LHCN-M2 (cell line): ENCODE measurements around the gene LINGO3. TPM values are rescaled to one million over a fixed set of nuclear protein-coding genes. Genes with fewer than 3 reads are reported as not detected.
"Not testable (repeated sequence)": the region's sequence is repeated elsewhere in the genome, so short reads cannot be mapped to it uniquely, and the experiment has no call there.

Source experiments
- DNase-seq: peaks from one replicate; pipeline ENCODE4 v3.0.0-alpha.2; 2012; ENCODE audit warnings: low read depth
- total RNA-seq: library from RNA; depleted of rRNA; stranded (reverse); fragments of >200 nt; gene quantifications from 2 replicates; pipeline ENCODE4 v1.2.3, GENCODE V29; 2014

The LINGO3 gene
- total RNA-seq, 1 experiment from 2014 or later: not detected

DNA sequence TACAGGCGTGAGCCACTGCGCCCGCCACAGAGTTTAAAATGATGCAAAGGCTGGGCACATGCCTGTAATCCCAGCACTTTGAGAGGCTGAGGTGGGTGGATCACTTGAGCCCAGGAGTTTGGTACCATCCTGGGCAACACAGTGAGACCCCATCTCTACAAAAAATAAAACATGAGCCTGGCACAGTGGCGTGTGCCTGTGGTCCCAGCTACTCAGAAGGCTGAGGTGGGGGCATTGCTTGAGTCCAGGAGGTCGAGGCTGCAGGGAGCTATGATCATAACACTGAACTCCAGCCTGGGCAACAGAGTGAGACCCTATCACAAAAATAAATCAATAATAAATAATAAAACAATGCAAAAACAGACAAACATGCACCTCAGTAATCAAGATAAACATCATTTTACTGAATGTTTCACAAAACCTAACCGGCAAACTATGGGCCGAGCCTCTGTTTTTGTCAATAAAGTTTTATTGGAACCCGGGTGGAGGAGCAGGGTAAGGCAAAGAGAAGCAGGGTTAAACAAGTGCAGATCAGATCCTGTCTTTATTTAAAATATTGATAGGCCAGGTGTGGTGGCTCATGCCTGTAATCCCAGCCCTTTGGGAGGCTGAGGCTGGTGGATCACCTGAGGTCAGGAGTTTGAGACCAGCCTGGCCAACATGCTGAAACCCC lies 24.0 kb downstream of the LINGO3 start:
- DNase-seq: no peak

DNA sequence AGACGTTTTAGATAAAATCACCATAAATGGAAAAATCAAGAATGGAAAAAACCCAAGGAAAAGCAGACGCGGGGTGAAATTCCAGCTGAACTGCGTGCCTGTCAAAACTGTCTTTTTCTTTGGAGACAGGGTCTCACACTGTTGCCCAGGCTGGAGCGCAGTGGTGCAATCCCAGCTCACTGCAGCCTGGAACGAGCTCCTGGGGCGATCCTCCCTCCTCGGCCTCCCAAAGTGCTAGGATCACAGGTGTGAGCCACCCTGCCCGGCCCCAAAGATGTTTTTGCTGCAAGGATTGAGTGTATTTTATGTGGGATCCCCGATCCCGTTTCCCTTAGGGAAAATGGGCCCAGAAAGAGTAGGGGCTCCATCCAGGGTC lies 25.1 kb downstream of the LINGO3 start:
- no peak for DNase-seq

DNA sequence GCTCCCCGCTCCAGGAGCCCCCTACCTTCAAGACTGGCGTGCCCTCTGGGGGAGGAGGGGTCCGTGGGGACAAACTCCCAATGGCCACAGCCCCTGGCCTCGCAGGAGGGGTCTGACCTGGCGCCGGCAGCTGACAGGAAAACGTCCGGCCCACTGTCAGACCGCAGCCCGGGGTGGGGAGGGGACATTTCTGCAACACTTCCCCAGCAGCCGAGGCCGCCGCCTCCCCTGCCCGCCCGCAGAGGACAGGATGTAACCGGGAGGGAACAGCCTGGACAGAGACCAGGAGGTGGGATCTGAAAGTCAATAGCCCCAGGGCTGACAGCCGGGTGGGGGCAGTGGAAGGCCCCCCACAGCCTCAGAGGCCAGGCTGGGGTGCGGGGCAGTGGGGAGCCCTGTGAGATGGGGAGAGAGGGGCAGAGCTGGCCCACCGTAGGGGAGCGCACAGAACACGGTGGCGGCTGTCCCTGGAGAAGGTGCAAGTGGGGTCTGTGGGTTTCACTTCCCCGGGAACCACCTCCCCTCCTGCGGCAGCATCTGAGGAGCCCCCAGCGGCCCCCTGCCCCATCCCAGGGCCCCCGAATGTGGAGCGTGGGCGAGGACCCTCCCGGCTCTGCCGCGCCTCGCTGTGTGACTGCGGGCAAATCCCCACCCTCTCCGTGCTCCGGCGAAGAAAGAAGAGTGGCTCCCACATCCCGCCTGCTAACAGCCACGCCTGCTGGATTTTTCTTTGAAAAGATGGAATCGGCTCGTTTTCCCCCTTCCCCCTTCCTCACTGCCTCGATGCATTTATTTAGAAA lies 25.7 kb downstream of the LINGO3 start, which contains the start of gene PEAK3:
Gene PEAK3, minus strand, starts transcription at position 114 of the 800 bp plus-strand sequence. CDS start 1,244 bp downstream, outside the sequence.
- peak; percentile 40 for DNase-seq

DNA sequence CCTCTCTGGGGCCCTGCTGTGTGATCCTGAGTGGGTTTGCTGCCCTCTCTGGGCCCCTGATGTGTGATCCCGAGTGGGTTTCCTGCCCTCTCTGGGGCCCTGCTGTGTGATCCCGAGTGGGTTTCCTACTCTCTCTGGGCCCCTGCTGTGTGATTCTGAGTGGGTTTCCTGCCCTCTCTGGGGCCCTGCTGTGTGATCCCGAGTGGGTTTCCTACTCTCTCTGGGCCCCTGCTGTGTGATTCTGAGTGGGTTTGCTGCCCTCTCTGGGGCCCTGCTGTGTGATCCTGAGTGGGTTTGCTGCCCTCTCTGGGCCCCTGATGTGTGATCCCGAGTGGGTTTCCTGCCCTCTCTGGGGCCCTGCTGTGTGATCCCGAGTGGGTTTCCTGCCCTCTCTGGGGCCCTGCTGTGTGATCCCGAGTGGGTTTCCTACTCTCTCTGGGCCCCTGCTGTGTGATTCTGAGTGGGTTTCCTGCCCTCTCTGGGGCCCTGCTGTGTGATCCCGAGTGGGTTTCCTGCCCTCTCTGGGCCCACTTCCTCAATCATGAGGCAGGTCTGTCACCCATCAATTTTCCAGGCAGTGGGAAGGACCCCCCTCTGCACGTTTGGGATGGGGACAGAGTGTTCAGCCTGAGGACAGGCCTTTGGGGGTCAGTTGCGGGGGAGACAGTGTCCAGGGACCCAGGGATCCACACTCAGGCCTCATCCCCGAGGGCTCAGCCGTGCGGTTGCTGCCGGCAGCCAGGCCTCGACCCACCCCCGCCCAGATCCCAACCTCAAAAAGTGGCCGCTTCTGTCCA lies 26.5 kb downstream of the LINGO3 start:
- not testable (repeated sequence) for DNase-seq

DNA sequence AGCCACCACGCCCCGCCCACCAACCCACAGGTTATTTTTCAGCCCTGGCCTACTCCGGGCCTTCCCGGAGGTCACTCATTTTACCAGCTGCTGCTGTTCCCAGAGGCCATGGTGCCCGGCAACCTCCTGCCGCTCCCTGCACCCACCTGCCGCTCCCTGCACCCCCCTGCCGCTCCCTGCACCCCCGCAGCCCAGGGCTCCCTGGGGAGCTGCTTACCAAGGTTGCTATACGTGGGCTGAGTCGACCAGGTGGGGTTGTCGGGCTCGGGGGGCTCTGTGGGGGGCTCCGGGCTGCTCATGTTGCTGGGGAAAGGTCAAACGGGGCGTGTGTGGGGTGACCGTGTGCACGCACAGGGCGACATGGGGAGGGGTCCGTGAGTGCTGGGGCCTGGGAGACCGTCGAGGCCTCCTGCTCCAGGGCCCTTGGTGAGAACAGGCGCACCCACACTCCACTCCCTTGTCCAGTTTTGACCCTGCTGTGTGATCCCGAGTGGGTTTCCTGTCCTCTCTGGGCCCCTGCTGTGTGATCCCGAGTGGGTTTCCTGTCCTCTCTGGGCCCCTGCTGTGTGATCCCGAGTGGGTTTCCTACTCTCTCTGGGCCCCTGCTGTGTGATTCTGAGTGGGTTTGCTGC lies 27.2 kb downstream of the LINGO3 start:
- no peak for DNase-seq

DNA sequence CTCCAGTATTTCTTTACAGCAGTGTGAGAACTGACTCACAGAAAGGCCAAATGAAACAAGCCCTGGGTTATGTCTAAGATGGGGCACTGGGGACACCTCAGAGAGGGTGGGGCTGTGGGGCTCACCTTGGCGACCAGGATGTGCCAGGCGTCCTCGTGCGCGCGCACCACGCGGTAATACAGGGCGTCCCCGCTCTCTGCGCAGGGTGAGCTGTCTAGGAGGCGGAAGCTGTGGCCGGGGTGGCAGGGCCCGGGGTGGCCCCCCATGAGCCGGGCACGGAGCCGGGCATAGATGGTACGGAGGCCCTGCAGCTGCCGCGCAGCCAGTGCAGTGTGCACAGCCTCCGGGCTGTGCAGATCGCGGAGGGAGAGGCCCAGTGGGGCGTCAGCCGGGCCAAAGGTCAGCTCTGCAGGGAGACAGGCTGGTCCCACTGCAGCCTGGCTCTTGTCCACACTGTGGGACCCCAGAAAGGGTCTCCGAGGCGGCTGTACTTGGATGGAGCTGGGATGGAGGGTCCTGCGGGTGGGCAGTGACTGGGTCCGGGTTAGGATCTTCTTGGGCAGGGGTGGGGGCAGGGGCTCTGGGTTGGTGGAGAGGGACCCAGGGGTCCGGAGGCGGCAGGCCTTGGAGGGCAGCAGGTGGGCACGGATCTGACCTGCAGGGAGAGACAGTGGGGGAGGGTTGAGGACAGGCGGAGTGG lies 29.3 kb downstream of the LINGO3 start:
- DNase-seq: no peak

DNA sequence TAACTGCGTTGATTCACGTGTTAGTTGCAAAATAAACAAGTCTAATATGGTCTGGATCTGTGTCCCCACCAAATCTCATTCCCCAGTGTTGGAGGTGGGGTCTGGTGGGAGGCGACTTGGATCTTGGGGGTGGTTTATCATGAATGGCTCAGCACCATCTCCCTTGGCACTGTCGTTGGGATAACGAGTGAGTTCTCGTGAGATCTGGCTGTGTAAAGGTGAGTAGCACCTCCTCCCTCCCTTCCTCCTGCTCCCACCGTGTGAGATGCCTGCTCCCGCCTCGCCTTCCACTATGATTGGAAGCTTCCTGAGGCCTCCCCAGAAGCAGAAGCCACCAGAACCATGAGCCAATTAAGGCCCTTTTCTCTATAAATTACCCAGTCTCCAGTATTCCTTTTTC lies 30.8 kb downstream of the LINGO3 start:
- DNase-seq: no peak

DNA sequence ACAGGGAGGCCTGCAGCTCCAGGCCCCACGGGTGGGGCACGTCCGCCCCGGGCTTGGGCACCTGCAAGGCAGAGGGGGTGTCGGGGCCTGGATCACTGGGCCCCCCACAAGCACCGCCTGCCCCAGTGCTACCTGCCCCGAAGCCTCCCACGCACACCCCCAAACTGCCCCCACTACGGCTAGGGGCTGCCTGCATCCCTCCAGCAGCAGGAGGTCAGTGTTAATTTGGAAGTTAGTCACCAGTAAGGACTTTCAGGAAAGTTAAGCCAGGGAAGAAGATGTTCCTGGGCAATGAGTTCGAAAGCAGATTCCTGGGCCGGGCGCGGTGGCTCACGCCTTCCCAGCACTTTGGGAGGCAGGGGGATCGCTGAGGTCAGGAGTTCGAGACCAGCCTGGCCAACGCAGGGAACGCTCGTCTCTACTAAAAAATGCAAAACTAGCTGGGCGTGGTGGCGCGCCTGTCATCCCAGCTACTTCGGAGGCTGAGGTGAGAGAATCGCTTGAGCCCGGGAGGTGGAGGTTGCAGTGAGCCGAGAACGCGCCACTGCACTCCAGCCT lies 31.4 kb downstream of the LINGO3 start:
- DNase-seq: no peak

DNA sequence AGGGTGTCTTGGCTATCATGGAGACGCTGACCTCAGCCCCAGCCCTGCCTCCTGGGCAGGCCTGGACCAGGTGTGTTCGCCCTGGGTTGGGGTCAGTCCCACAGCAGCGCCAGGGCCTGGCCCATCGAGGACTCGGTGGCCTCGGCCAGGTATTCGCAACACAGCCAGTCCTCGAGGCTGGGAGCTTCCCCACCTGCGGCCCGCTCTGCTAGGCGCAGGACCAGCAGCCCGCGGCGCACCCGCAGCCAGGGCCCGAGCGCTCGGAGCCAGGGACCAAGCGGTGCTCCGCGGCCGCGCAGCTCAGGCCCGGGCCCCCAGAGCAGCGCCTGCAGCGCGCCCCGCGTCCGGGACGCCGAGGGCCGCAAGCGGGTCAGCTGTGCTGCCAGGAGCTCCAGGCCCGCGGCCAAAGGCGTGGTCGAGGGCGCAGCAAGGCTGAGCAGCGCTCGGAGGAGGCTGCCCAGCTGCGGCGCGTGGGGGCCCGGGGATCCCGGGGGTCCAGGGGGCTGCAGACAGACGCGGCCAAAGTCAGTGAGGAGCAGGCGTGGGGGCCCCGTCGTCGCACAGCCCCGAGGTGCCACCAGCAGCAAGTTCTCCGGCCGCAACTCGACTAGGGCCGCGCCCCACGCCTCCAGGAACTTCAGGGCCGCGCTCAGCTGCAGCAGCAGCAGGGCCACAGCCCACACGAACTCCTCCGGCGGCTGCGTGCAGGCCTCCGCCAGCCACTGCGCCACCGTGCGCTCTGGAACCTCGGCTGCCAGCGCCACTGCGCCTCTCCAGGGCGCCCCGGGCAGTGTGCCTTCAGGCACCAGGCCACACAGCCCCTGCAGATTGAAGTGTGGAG lies 32.1 kb downstream of the LINGO3 start:
- no peak for DNase-seq

DNA sequence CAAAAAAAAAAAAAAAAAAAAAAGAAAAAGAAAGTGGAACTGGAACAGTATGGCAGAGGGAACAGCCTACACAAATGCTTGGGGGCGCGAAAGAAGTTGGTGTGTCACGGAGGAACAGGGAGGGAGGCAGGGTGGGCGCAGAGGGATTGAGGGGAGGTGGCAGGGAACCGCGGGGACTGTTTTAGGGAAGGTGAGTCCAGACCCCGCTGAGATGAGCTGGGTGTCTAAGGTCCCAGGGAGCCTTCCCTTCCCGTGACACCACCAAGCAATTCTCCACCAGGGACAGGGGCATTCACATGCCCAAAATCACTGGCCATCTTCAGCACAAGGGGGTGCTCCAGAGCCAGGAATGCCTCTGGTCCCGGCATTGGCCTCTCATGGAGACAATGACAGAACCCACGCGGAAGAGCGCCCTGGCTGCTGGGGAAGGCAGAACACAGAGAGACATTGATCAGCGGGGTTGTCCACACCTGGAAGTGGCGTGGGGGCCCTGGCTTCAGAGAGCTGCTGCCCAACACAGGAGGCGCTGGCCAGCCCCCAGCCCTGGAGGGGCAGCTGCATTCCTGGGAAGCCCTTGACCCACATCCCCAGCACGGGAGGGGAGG lies 32.9 kb downstream of the LINGO3 start:
- peak; percentile 65 for DNase-seq

DNA sequence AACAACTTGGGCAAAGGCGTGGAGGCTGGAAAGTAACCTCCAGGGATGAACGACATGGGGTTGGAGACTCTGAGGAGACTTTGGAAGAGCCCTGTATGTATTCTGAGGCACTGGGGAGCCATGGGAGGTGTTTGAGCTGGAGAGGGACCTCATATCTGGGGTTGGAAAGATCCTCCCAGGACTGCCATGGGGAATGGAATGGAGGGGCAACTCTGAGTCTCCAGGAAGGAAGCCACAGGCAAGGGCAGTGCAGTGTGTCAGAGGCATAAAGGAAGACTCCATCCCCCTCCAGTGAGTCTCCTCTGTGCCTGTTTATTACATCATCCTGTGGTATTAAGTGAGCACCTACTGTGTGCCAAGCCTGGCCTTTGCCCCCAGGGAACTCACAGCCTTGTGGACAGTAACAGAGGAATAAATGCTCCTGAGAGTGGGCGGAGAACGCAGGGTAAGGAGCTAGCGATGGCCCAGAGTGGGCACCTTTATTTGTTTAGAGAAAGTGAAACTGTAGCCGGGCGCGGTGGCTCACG lies 33.7 kb downstream of the LINGO3 start:
- no peak for DNase-seq

DNA sequence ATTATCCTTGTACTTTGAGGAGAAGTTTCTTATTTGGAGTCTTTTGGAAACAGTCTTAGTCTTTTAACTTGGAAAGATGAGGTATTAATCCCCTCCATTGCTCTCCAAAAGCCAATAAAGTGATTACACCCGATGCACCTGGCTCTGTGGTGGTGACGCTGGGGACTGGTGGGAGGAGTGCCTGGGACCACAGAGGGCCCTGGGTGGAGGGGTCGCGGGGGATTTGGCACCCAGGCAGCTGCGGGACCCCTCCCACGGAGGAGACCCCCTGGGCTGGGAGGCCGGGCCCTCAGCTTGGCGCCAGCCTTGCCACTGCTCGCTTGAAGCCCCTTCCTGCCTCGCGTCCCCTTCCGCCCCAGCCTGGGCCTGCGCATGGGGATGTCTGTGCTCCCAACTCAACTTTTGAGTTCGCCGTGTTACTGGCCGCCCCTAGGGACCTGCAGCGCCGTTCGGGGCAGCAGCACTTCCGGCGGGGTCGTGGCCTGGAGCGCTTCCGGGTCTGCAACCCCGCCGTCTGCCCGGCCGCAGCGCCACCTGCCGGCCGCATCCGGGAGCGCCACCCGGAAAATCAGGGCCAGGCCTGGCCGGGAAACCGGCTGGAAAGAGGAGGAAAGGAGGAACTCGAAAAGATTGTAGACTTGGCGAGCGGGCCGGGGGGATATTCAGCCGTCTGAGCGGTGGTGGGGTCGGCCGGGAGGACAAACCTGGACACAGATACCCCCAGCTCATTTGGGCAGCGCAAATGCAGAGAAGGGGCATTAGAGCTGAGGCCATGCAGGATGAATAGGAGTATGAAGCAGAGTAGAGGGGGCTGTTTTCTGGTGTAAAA lies 34.4 kb downstream of the LINGO3 start:
- DNase-seq: peak; percentile 82

DNA sequence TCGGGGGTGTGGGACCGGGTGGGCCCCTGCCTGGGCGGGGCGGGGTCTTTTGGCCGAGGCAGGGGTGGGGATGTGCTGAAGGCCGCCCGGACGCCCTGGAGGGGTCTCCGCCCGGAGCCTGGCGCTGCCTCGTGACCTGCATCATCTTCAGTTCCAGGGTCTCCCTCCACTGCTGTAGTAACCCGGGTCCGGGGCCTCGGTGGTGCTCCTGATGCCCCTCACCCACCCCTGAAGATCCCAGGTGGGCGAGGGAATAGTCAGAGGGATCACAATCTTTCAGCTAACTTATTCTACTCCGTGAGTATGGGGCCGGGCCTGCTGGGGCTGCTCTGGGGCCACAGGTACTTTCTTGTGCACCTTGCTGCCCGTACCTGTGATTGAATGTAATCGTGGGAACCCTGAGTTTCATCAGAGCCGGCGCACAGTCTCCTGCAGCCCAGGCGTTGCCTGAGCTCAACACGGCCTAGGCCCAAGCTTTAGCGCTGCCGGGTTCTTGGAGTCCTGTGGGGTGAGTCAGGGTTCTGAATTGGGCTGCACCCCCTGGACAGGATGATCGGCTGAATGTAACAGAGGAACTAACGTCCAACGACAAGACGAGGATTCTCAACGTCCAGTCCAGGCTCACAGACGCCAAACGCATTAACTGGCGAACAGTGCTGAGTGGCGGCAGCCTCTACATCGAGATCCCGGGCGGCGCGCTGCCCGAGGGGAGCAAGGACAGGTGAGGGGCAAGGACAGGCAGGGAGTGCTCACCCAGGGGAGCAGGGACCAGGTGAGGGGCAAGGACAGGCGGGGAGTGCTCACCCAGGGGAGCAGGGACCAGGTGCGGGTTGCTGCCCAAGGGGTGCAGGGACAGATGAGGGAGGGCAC lies 36.5 kb downstream of the LINGO3 start:
- DNase-seq: peak; percentile 88

DNA sequence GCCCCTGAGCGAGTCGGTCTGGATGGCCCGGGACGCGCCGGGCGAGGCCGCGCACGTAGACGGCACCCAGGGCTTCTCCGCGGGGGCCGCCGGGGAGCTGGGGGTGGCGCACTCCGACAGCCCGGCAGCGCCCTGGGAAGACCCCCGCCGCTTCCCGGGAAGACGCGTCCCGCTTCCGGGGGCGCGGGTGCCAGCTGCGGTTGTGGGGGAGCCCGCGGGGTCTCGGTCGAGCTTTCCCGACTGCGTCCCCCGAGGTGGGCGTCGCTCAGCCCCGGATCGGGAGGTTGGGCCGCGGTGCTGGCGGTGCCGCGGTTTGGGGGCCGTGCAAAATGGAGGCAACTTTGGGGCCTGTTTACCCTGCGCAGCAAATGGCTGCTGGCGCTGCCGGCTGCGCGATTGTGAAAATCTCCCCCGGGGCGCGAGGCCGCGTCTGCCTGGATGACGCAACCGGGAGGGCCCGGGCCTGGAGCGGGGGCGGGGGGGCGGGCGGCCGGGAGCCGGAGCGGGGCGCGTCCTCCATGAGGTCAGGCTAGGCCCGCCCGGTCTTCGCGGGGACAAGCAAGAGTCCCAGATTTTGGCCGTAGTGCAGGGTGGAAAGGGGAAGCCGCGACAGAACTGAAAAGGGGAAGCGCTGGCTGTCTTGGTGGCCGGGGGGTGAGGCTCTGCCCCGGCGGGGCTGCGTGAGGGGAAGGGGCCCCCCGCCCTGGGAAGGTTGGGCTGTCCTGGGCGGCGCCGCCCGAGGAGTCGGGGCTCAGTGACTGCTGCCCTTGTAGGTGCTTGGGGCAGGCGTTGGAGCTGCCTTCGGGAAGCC lies 37.3 kb downstream of the LINGO3 start:
- peak; percentile 79 for DNase-seq

DNA sequence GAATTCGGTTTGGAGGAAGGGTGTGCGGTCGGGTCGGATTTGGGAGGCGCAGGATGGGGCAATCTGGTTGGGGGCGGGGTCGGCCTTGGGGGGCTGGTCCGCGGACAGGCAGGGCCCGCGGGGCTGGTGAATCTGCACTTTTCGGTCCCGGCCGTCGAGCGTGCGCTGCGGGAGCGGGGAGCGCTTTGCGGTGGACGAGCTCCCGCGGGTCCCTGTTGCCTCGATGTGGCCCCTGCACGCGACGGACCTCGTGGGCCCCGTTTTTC lies 37.9 kb downstream of the LINGO3 start:
- no peak for DNase-seq
